ENCODE data around the gene CDNF.
"Not testable (repeated sequence)": the region's sequence is repeated elsewhere in the genome, so short reads cannot be mapped to it uniquely, and the experiment has no call there.

Gene CDNF

DNA sequence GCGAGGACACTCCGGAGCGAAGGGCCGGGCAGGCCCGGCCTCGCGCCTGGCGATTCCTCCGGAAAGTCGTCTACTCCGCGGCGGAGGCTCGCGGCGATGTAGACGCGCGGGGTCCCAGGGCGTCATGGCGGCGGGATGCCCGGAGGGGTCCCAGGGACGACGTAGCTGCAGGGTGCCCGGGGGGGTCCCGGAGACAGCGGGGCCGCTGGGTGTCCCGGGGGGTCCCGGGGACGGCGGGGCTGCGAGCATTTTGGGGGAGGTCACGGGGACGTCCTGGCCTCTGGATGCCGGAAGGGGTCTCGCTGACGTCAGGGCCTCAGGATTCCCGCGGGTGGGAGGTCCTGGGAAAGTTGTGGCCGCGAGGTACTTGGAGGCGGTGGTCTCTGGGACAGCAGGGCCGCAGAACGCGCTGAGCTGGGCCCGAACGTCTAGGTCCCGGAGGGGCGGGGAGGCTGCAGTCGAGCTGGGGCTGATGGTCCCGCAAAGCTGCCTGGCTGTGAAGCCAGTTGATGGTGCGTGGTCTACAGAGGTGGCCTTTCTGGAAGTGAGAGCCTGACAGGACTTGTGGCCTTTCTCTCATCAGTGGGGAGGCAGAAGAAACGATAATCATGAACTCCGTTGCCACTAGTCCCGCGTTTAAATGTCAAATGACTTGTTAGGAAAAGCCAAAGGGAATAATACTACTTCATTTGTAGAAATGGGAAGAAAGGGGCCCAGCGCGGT, 906 bp upstream of the CDNF start:
- DNase-seq (ENCODE audit: low spot score) = no peak

DNA sequence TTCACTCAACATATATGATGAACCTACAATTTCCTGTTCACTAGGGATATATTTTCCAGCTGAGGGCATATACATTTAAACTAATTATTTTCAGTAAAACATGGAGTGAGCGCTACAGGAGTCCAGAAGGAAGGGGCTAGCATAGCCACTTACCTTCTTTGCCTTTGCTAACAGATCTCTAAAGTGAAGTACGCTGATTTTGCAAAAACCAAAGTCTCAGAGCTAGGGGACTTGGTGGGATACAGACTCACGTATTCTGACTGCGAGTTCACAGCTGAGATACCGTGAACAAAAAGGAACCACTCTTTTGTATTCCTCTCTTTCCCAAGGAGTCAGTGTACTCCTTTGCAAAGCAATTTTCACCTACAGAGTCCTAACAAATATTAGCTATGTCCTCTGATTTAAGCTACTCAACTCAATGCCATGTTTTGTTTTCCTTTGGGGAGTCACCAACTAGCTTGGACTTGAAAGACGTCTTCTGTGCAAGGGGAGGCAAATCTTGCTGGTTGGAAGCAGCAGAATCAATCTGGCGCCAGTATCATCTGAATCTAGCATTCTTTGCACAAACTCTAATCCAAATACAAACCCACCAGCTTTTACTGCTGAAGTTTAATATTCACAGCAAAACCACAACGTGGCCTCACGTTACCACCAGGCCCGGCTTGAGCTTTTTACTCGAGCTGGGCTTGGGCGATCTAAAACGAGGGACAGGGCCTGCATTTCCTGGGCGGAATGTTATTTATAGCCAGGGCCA, 657 bp downstream of the CDNF start:
- no peak for DNase-seq (ENCODE audit: low spot score)

DNA sequence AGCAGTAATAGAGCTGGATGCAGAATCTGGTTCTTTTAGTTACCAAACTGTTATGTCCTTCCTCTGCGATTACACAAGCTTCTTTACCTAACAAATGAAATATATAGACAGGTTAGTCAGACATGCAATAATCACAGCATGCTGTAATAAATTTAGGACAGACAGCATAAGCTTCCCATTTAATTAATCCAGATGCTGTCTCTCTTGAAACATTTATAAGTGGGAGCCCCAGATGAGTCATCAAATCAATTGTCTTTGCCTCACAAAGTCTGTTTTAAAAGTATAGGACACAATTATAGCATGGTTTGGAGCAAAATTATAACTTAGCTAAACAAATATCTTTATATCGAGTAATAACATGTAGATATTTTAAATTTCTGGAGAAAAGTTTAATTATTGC, 1.6 kb downstream of the CDNF start:
- no peak for DNase-seq (ENCODE audit: low spot score)

DNA sequence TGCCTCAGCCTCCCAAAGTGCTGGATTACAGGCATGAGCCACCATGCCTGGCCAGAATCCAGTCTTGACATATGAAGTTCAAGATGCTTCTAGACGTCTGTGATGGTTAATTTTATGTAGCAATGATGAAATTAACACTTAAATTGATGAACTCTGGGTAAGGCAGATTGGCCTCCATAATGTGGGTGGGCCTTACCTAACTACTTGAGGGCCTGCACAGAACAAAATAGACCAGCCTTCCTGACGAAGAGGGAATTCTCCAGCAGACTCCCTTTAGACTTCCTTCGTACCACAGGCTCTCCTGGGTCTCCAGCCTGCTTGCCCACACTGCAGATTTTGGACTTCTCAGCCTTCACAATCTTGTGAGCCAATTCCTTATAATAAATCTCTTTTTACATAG, 4.7 kb downstream of the CDNF start:
- no peak for DNase-seq (ENCODE audit: low spot score)

DNA sequence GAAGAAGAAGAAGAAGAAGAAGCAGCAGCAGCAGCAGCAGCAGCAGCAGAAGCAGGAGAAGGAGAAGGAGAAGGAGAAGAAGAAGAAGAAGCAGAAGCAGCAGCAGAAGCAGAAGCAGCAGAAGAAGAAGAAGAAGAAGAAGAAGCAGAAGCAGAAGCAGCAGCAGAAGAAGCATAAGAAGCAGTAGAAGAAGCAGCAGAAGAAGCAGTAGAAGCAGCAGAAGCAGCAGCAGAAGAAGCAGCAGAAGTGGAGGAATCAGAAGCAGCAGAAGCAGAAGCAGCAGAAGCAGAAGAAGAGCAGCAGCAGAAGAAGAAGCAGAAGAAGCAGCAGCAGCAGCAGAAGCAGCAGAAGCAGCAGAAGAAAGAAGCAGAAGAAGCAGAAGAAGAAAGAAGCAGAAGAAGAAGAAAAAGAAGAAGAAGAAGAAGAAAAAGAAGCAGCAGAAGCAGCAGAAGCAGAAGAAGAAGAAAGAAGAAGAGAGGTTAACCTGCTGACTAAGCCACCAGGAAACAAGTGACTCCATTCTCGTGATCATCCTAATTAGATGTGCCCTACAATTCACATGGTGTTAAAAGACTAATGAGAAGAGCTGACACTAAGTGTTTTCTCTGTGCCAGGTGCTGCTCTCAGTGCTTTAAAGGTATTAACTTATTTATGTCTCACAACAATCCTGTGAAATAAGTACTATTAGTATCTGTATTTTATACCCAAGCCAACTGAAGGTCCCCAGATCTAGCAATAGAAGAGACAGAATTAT, 11.6 kb downstream of the CDNF start:
- no peak for DNase-seq (ENCODE audit: low spot score)

DNA sequence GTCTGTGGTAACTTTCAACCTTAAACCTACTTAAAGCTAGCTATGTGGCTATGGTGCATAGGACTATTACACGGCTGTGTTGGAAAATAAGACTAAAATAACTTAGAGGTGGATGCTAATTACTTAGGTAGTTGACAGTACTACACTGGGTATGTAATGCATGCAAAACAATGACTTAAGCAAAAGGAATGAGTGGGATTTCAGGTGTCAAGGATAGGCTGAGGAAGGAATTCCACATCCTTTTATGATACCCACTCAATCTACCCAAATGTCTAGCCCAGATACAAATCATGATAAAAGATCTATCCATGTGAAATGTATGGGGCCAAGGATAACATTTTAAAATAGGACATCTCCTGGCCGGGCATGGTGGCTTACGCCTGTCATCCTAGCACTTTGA, 13.9 kb downstream of the CDNF start:
- DNase-seq (ENCODE audit: low spot score) = no peak

DNA sequence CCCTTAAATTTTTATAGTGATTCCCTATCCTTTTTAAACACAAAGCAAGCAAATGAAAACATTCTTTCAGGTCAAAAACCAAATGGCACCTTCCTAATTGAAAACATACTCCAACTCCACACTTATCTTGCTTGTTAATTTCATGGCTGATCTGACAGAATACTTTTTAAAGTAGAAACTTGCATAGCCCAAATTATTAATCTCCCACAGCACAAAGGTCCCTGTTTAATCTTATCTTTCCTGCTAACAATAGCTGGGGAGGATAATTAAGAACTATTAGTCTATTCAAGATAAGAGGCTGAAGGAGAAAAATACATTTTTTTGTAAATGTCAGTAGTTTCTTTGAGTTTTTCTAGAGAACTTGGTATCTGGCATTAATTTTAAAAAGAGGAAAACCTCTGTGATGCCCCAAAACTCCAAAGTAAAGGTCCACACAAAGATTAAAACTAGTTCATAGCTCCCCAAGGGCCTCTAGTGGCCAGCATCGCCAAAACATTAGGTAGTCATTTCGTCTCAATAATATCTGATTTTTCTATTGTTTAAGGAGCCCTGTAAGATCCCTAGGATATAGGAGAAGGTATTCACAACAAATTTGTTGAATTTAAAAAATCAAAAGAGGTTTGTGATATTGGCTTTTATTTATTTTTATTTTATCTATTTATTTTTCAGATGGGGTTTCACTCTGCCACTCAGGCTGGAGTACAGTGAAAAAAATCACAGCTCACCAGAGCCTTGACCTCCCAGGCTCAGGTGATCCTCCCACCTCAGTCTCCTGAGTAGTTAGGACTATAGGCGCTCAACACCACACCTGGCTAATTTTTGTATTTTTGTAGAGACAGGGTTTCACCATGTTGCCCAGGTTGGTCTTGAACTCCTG, 14.7 kb downstream of the CDNF start:
- peak; percentile 21 for DNase-seq (ENCODE audit: low spot score)

DNA sequence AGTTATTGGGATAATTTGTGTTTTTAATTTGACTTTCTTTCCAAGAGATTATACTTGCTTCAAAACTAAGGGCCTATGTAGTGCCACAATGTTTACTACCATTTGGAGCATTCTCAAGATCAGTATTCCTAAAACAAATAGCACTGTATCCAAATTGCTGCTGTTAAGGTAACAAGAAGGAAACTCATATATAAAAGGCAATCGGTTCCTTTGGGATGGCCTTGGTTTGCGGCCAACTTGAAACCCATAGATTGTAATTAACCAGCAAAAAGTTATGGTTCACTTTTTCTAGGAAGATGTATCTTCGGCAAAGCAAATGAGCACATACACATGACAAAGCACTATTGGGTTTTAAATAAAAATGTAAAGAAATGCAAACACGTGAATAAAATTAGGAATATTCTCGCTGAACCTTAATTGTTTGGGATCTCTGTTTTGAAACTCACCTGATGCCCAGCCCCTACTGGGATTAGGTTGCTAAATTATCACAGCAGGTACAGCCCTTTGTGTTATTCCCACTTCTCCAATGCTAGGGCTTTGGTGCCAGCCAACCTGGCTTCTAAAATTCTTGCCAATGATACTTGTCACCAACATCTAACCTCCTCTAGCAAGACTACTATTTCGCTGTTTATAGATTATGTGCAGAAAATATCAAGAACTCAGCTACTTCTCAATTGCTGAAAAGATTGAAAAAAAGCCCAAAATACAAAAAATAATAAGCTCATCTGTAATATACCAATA, 16.0 kb downstream of the CDNF start:
- DNase-seq (ENCODE audit: low spot score) = no peak

DNA sequence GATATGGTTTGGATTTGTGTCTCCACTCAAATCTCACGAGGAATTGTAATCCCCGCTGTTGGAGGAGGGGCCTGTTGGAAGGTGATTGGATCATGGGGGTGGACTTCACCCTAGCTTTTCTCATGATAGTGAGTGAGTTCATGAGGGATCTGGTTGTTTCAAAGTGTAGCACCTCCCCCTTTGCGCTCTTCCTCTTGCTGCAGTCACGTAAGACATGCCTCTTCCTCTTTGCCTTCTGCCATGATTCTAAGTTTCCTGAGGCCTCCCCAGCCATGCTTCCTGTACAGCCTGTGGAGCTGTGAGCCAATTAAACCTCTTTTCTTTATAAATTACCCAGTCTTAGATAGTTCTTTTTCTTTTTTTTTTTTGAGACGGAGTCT, 17.1 kb downstream of the CDNF start:
- no peak for DNase-seq (ENCODE audit: low spot score)

DNA sequence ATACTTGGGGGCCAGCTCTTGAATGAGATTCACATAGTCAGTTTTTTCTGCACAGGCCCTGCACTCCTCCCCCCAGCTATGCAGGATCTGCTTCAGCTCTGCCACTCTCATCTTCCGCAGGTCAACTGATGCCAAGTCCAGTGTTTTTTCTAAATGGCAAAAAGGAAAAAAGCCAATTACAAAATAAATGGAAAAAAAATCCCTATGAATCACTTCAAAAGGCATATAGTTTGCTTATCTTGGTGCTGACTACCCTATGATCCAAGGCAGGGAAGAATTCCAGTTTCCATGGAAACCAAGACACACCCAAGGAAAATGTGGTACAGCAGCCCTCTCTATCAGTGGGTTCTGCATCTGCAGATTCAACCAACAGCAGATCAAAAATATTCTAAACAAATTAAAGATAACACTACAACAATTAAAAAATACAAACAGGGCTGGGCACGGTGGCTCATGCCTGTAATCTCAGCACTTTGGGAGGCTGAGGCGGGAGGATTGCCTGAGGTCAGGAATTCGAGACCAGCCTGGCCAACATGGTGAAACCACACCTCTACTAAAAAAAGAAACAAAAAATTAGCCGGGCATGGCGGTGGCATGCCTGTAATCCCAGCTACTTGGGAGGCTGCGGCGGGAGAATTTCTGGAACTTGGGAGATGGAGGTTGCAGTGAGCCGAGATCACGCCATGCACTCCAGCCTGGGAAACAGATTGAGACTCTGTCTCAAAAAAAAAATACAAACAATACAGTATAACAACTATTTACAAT, 17.6 kb downstream of the CDNF start:
- no peak for DNase-seq (ENCODE audit: low spot score)

DNA sequence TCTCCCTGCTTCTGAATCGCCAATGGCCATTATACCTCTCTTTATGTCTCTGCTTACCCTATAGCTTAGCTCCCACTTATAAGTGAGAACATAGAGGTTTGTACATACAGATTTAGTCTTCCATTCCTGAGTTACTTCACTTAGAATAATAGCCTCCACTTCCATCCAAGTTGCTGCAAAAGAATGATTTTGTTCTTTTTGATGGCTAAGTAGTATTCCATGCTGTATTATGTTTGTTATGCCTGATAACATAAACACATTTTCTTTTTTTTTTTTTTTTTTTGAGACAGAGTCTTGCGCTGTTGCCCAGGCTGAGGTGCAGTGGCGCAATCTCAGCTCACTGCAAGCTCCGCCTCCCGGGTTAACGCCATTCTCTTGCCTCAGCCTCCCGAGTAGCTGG, 21.1 kb downstream of the CDNF start:
- not testable (repeated sequence) for DNase-seq (ENCODE audit: low spot score)

DNA sequence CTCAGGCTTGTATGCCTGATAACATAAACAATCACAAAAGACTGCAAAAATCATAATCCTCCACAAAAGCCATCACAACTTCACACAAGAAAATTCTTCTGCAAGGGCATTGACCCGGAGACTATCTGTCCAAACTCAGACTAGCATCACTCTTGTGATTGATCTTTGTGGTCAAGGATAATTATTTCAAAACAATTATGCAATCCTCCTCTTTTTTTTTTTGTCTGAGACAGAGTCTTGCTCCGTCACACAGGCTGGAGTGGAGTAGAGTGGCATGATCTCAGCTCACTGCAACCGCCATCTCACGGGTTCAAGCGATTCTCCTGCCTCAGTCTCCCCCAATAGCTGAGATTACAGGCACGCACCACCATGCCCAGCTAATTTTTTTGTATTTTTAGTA, 22.2 kb downstream of the CDNF start:
- DNase-seq (ENCODE audit: low spot score) = no peak

DNA sequence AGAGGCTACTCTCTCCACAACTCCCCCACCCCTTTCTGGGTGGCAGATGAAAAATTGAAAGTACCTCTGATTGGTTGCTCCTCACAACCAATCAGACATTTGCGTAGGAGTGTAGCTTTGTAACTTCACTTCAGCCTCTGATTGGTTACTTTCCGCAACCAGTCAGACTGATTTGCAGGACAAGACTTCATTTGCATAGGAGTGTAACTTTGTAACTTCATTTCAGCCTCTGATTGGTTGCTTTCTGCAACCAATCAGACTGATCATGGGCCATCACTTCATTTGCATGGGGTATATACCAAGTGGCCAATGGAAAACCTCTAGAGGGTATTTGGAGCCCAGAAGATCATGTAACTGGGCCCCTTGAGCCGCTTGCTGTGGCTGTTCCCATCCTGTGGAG, 25.6 kb downstream of the CDNF start:
- no peak for DNase-seq (ENCODE audit: low spot score)

DNA sequence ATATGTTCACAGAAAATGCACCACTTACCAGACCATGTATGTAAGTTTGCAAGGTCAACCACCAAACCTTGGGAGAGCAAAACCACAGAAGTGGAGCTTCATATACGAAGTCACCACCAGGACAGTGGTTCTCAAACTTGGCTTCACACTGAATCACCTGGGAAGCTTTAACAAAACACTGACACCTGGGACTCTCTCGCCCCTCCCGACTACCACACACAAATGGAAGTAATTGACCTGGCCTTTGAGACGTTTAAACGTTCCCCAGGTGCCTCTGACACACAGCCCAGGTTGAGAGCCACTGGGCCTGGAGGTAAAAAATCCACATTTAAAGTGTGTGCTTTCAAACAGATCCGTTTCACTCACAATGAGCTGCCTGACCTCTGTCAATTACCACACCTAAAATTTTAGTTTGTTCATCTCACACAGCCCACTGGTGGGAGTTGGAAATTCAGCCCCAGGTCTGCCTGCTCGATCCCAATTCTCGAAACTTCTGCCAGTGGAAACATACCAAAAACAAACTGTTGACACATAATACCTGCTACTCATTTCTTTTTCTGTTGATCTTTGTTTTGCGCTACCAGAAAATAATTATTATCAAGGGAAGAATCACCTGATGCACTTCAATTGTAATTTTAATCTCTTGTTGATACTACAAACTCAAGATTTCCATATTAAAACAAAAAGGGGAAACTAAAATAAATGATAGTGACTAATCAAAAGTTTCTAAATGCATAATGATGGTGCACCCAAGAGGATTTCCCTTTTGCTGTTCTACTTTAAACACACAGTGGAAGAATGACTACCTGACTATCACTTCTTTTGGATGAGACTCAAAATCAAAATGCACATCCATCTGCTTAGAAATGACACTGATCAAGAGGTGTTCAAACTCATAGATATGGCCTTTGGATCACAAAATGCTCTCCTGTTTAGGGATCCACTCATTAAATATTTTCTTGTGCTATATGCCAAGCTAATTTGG, 26.6 kb downstream of the CDNF start:
- DNase-seq (ENCODE audit: low spot score) = no peak

DNA sequence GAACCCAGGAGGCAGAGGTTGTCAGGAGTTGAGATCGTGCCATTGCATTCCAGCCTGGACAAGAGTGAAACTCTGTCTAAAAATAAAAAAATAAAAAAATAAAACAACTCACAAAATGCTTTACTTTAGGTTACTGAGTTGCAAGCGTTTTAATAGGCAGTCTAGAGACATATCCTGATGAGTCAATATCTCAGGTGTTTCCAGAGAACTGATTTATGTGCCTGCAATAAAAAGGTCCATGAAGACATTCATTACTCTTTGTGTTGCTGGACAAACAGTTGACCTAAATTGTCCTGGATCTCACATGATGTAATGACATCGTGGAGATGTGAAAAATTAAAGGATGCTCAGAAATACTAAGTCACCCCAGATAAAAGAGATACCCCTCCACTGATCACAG, 31.5 kb downstream of the CDNF start:
- no peak for DNase-seq (ENCODE audit: low spot score)

DNA sequence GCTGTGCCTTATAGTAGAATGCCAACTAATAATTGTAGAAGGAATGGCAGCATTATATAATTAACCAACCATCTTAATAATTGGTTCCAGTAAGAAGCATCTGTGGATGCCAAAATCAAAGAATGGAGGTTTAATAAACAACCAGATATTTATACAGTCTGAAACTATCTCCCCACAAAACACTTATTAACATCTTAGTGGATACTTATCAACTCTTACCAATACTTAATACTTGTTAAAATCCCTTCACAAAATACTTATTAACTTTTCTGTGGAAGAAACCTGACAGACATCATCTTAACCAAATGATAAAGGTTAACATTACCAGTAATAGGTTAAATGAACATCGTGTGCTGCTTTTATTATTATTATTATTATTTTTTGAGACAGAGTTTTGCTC, 34.0 kb downstream of the CDNF start:
- DNase-seq (ENCODE audit: low spot score) = no peak

DNA sequence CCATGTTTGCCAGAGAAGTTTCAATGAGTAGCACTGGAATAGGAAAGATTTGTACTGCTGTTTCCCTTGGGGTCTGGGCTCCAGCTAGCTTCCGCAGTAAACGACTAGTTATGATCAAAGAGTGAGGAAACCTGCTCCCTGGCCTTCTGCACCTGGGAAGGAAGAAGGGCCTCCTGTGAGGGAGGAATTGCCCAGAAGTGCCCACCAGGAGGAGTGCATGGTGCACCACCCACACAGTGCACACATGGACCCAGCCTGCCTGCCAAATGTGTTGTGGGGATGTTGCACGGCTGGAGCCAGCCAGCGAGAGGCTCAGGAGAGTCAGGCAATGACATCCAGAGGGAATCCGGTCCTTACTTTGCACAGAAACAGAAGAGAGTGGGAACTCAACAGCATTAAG, 36.1 kb downstream of the CDNF start:
- no peak for DNase-seq (ENCODE audit: low spot score)

DNA sequence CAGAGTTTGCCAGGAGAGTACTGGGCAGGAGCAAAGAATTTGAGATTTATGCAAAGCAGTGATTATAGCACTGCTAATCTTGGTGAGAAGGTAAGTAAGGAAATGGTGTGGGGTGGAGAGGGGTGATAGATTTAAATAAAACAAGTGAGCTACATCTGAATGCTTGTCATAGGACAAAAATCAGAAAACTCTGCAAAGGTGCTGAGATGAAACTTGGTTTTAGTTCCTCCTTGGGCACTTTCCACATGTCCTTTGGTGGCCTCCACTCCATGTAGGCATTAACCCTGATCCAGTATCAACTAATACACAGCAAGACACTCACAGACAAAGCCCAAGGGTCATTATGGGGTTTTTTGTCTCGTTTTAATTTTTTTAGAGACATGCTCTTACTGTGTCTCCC, 37.4 kb downstream of the CDNF start:
- DNase-seq (ENCODE audit: low spot score) = no peak

DNA sequence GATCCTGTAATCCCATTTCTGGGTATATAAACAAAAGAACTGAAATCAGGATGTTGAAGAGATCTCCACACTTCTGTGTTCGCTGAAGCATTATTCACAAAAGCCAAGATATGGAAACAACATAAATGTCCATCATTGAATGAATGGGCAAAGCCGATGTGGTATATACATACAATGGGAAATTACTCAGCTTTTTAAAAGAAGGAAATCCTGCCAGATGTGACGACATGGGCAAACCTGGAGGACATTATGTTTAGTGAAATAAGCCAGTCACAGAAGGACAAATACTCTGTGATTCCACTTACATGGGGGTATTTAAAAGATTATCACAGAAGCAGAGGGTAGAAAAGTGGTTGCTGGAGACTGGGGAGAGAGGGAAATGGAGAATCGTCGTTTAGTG, 39.2 kb downstream of the CDNF start:
- no peak for DNase-seq (ENCODE audit: low spot score)

DNA sequence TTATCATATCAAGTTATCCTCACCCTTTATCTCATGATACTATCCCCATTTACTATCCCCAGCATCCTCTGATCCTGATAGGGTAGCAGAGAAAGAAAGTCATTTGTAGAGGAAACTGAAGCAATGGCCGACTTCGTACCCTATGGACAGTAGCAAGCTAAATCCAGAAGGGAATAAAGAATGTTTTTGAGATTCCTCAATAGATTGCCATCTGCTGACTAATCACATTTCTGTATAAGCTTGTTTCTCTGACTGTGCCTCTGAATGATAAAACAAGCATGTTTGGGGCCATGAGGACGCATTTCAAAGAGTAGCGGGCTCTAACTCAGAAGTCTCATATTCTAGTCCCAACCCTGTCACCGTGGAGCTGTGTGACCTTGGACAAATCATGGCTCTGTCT, 49.9 kb downstream of the CDNF start:
- DNase-seq (ENCODE audit: low spot score) = no peak

Data from LoVo (cell line).